SK-N-SH (cell line): ENCODE data around the gene PSMD3. TPM values are rescaled to one million over a fixed set of nuclear protein-coding genes. Genes with fewer than 3 reads are reported as not detected.

ENCODE experiments used
- CTCF ChIA-PET: fragments of 300-600, 350-600 bp; formaldehyde crosslinking; extraction: SDS; loops from one replicate; lab custom pipeline; 2021; lab: Yijun Ruan, JAX
- POLR2A ChIA-PET: fragments of 350-600 bp; sonication (Branson Sonifier 250); formaldehyde crosslinking; extraction: SDS; loops from one replicate; lab custom pipeline; 2020; ENCODE audit warnings: antibody characterized with exemption, inconsistent platforms; lab: Yijun Ruan, JAX
- DNase-seq: peaks from one replicate; pipeline ENCODE4 v3.0.0; 2012
- H2AFZ ChIP-seq: fragments of 200-600 bp; sonication (generic); 2 replicates; pipeline ENCODE4 v1.8.1; 2016; ENCODE audit warnings: antibody characterized with exemption, mild to moderate bottlenecking, low read depth
- H3F3A ChIP-seq: fragments of 200-600 bp; sonication (generic); replicated peaks from 2 replicates; pipeline ENCODE3; 2016; ENCODE audit warnings: antibody characterized with exemption, mild to moderate bottlenecking; ENCODE audit not compliant: insufficient read depth
- H3K27ac ChIP-seq, 2 experiments: fragments of 200-500 bp in 1 of 2; fragments of 200-600 bp in 1 of 2; sonication (Bioruptor generic) in 1 of 2; sonication (generic), shearing (Covaris generic) in 1 of 2; 2 replicates each; pipeline versions ENCODE4 v1.5.1 to v1.6.1; 2014 to 2016; ENCODE audit warnings: low read depth in 2 of 2, inconsistent platforms in 1 of 2, low read length in 1 of 2, mild to moderate bottlenecking in 1 of 2, mixed read lengths in 1 of 2
- H3K27me3 ChIP-seq: fragments of 200-600 bp; sonication (generic), shearing (Covaris generic); 2 replicates; pipeline ENCODE4 v1.6.1; 2016; ENCODE audit warnings: mixed run types; ENCODE audit not compliant: insufficient read depth
- H3K36me3 ChIP-seq, 2 experiments: fragments of 200-500 bp in 1 of 2; fragments of 200-600 bp in 1 of 2; sonication (Bioruptor generic) in 1 of 2; sonication (generic) in 1 of 2; replicated peaks in 1 of 2; 2 replicates each; pipeline versions ENCODE3 to v1.5.1; 2014 to 2016; ENCODE audit warnings: low read length in 1 of 2, mild to moderate bottlenecking in 1 of 2; ENCODE audit not compliant: insufficient read depth in 2 of 2, control insufficient read depth in 1 of 2
- H3K4me1 ChIP-seq, 2 experiments: fragments of 200-500 bp in 1 of 2; fragments of 200-600 bp in 1 of 2; sonication (Bioruptor generic) in 1 of 2; sonication (generic), shearing (Covaris generic) in 1 of 2; 2 replicates each; pipeline versions ENCODE4 v1.5.1 to v1.6.1; 2014 to 2016; ENCODE audit warnings: low read depth in 1 of 2, low read length in 1 of 2, mixed run types in 1 of 2; ENCODE audit not compliant: insufficient read depth in 2 of 2, control insufficient read depth in 1 of 2
- H3K4me2 ChIP-seq: fragments of 200-600 bp; sonication (generic), shearing (Covaris generic); 2 replicates; pipeline ENCODE4 v1.6.1; 2017; ENCODE audit warnings: mixed run types
- H3K4me3 ChIP-seq, 2 experiments: fragments of 200-500 bp in 1 of 2; fragments of 200-600 bp in 1 of 2; sonication (Bioruptor generic) in 1 of 2; sonication (generic), shearing (Covaris generic) in 1 of 2; 2 replicates each; pipeline versions ENCODE4 v1.5.1 to v1.8.1; 2014 to 2016; ENCODE audit warnings: low read depth in 2 of 2, inconsistent platforms in 1 of 2, low read length in 1 of 2, mild to moderate bottlenecking in 1 of 2, mixed read lengths in 1 of 2, moderate library complexity in 1 of 2
- H3K79me2 ChIP-seq: fragments of 200-600 bp; sonication (generic); 2 replicates; pipeline ENCODE4 v1.8.1; 2017; ENCODE audit warnings: mild to moderate bottlenecking; ENCODE audit not compliant: insufficient read depth
- H3K9ac ChIP-seq: fragments of 200-600 bp; sonication (generic); 2 replicates; pipeline ENCODE4 v1.6.1; 2017; ENCODE audit warnings: mixed run types
- H3K9me2 ChIP-seq: fragments of 200-600 bp; sonication (generic); 2 replicates; pipeline ENCODE4 v1.6.1; 2017; ENCODE audit warnings: mixed run types
- H3K9me3 ChIP-seq: fragments of 200-600 bp; sonication (generic); 2 replicates; pipeline ENCODE4 v1.6.1; 2017; ENCODE audit warnings: mixed run types, mild to moderate bottlenecking, moderate library complexity
- H4K20me1 ChIP-seq: fragments of 200-600 bp; sonication (generic); 2 replicates; pipeline ENCODE4 v1.6.1; 2017; ENCODE audit warnings: mild to moderate bottlenecking, mixed run types; ENCODE audit not compliant: insufficient read depth
- EZH2phosphoT487 ChIP-seq: fragments of 200-600 bp; sonication (generic); IDR thresholded peaks from 2 replicates; pipeline ENCODE4 v1.6.1; 2017; ENCODE audit warnings: low read depth, mixed run types, mild to moderate bottlenecking, antibody characterized with exemption, moderate library complexity, borderline replicate concordance
- GATA2 ChIP-seq: sonication (generic); formaldehyde crosslinking; IDR thresholded peaks from 2 replicates; pipeline ENCODE4 v1.5.0; 2020; ENCODE audit warnings: mild to moderate bottlenecking, missing genetic modification reagents
- NFIC ChIP-seq: IDR thresholded peaks from 2 replicates; pipeline ENCODE4 v1.4.0; 2012; ENCODE audit warnings: borderline replicate concordance
- RFX5 ChIP-seq: IDR thresholded peaks from 2 replicates; pipeline ENCODE4 v1.6.1; 2012; ENCODE audit warnings: mild to moderate bottlenecking, improper control_type of control experiment, low read length
- SMC3 ChIP-seq: IDR thresholded peaks from 2 replicates; pipeline ENCODE4 v1.6.1; 2012; ENCODE audit warnings: low read depth, low read length, improper control_type of control experiment
- WGBS: methylation state at CpG from one replicate; pipeline ENCODE4 v1.1.6; 2017; ENCODE audit warnings: low lambda C conversion rate; 5-methylcytosine and 5-hydroxymethylcytosine counted together
- polyA plus RNA-seq, 3 experiments: library from polyadenylated mRNA; depleted of rRNA; stranded (reverse); fragments of >200 nt; gene quantifications; 2 replicates each; pipeline ENCODE4 v1.2.3, GENCODE V29; 2012
- TF ChIP-seq, protein P1 (sequence below): fragments of 200-600 bp; sonication (generic); IDR thresholded peaks from 2 replicates; pipeline ENCODE4 v1.6.1; 2017; ENCODE audit warnings: antibody characterized with exemption, mild to moderate bottlenecking, moderate library complexity
- TF ChIP-seq, protein P2 (sequence below): IDR thresholded peaks from 2 replicates; pipeline ENCODE4 v1.4.0; 2012; ENCODE audit warnings: low read depth
- TF ChIP-seq, protein P3 (sequence below): fragments of 150-350 bp; IDR thresholded peaks from 2 replicates; pipeline ENCODE4 v1.6.1; 2016; ENCODE audit warnings: mild to moderate bottlenecking, low read depth, low read length

PSMD3 gene
- polyA plus RNA-seq, 1 of the 3 experiments (the other 2 are of a cell fraction): 104 TPM

DNA sequence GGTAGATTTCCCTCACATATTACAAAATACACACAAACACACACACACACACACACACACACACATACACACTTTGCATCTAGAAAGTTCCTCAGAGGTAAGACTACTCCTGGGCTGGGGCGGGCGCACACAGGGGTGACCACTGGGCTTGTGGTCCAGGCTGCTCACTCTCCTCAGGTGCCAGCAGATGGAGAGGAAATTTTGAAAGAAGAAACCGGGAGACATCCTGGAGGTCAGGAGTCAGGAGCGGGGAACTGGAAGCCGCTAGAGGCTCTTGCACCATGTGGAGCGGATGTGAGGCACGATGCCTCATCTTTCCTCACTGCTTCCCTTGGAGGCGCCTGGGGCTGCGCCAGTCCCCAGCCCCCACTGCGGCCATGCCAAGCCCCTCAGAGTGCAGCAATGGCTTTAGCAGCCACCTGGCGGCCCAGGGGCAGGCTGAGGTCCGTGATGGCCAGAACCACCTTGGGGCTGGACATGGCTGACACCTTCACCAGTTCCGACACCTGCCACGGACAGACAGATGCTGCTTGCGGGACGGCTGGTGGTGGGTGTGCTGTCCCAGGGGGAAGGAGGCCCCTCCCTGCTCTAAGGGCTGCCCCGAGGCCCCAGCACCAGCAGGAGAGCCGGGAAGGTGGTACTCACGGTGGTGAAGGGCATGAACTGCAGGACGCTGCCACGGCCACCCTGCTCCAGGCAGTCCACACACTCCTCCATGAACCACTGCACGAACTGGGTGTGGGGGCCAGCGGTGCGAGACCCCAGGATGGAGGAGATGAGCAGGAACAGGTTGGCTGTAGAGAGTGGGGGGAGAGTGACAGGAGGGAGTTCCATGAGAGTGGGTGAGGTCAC lies 38.8 kb downstream of the PSMD3 start:
- Histone ChIP-seq H3K27me3 (no peaks in the 10 kb centered on the region), H3K4me3 (no peak overlapping the region), H3K79me2 (no peaks in the 10 kb centered on the region), H3K9me3 (no peaks in the 10 kb centered on the region), H3F3A (peaks cover 3% of the 10 kb centered on the region), H3K9ac (no peak overlapping the region), H2AFZ (no peak overlapping the region), H3K9me2 (no peaks in the 10 kb centered on the region), H3K4me2 (no peak overlapping the region), H3K4me1 (peaks cover 0 to 9% of the 10 kb centered on the region in 2 experiments; a peak in 1 of 4 replicates), H3K36me3 (peaks cover 5 to 15% of the 10 kb centered on the region in 2 experiments), H3K27ac (no peak overlapping the region), H4K20me1 (no peaks in the 10 kb centered on the region)
- WGBS: 91% methylated on average over 19 of the region's 24 CpGs
- ChIA-PET POLR2A (interaction anchor here (0.7 kb wide), 1 partner anchor 284 kb away, joined by 3 read pairs; no protein-coding TSS in a partner anchor), CTCF (interaction anchor here (1.1 to 4.2 kb wide), 4 partner anchors 32 to 93 kb away, joined by 3 to 18 read pairs (median 3); partner anchors contain the start of gene PSMD3)
- peak; percentile 42 for DNase-seq
- no peak for TF ChIP-seq SMC3
- TF ChIP-seq, protein P1, sequence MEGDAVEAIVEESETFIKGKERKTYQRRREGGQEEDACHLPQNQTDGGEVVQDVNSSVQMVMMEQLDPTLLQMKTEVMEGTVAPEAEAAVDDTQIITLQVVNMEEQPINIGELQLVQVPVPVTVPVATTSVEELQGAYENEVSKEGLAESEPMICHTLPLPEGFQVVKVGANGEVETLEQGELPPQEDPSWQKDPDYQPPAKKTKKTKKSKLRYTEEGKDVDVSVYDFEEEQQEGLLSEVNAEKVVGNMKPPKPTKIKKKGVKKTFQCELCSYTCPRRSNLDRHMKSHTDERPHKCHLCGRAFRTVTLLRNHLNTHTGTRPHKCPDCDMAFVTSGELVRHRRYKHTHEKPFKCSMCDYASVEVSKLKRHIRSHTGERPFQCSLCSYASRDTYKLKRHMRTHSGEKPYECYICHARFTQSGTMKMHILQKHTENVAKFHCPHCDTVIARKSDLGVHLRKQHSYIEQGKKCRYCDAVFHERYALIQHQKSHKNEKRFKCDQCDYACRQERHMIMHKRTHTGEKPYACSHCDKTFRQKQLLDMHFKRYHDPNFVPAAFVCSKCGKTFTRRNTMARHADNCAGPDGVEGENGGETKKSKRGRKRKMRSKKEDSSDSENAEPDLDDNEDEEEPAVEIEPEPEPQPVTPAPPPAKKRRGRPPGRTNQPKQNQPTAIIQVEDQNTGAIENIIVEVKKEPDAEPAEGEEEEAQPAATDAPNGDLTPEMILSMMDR: 0 out of 2 replicates have a peak, but pooled peaks have one; percentile 13

DNA sequence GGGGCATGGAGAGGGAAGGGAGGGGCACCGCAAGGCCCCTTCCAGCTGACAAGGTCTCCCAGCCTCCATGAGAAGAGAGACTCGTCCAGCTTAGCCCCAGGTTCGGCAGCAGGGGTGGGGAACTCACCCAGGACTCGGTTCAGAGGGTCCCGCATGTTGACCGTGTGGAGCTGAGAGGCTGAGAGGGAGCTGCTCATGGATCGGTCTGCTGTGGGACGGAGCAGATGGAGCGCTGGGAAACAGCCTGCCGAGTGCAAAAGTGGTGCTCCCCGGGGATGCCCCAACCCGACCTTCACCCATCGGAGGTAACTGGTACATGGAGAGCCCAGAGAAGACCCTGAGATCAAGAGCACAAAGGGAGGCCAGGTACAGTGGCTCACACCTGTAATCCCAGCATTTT lies 39.5 kb downstream of the PSMD3 start:
- Histone ChIP-seq H3K27ac (no peak overlapping the region), H3K4me2 (no peak overlapping the region), H3K9me2 (no peaks in the 10 kb centered on the region), H3K9me3 (no peaks in the 10 kb centered on the region), H3K79me2 (no peaks in the 10 kb centered on the region), H4K20me1 (no peaks in the 10 kb centered on the region), H2AFZ (no peak overlapping the region), H3K27me3 (no peaks in the 10 kb centered on the region), H3K9ac (no peak overlapping the region), H3K4me3 (no peak overlapping the region), H3F3A (peaks cover 3% of the 10 kb centered on the region), H3K36me3 (peaks cover 7 to 15% of the 10 kb centered on the region in 2 experiments), H3K4me1 (peaks cover 0 to 9% of the 10 kb centered on the region in 2 experiments; a peak in 1 of 4 replicates)
- peak; percentile 17 for DNase-seq
- 95% methylated on average over 8 of the region's 13 CpGs for WGBS
- CTCF ChIA-PET: interaction anchor here (1.5 kb wide), 1 partner anchor 31 kb away, joined by 3 read pairs; no protein-coding TSS in a partner anchor
- TF ChIP-seq GATA2 (CRISPR knock-in tag) (no peak), EZH2phosphoT487 (no peak), NFIC (no peak), RFX5 (no peak)
- TF ChIP-seq, protein P2, sequence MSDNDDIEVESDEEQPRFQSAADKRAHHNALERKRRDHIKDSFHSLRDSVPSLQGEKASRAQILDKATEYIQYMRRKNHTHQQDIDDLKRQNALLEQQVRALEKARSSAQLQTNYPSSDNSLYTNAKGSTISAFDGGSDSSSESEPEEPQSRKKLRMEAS: no peak
- TF ChIP-seq, protein P3, sequence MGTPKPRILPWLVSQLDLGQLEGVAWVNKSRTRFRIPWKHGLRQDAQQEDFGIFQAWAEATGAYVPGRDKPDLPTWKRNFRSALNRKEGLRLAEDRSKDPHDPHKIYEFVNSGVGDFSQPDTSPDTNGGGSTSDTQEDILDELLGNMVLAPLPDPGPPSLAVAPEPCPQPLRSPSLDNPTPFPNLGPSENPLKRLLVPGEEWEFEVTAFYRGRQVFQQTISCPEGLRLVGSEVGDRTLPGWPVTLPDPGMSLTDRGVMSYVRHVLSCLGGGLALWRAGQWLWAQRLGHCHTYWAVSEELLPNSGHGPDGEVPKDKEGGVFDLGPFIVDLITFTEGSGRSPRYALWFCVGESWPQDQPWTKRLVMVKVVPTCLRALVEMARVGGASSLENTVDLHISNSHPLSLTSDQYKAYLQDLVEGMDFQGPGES: no peak
- TF ChIP-seq, protein P1: no peak
- POLR2A ChIA-PET: no interaction called here
